A673 (cell line): ENCODE measurements around the gene TRIM50. TPM values are rescaled to one million over a fixed set of nuclear protein-coding genes. Genes with fewer than 3 reads are reported as not detected.
"Not testable (repeated sequence)": the region's sequence is repeated elsewhere in the genome, so short reads cannot be mapped to it uniquely, and the experiment has no call there.

Experiments
- BruUV-seq: library from RNA; stranded (reverse); fragments of 400-500 nt; replicated peaks from 2 replicates; lab custom pipeline; 2021; lab: Mats Ljungman, UMichigan
- CTCF ChIA-PET: fragments of 300-600 bp; sonication (Branson Sonifier 250); formaldehyde crosslinking; loops from one replicate; lab custom pipeline; 2022; ENCODE audit warnings: antibody characterized with exemption; lab: Charles Lee
- POLR2A ChIA-PET: fragments of 300-600 bp; sonication (Branson Sonifier 250); formaldehyde crosslinking; loops from one replicate; lab custom pipeline; 2022; ENCODE audit warnings: antibody characterized with exemption; ENCODE audit not compliant: low non-redundant PET; lab: Charles Lee
- DNase-seq: peaks from one replicate; pipeline ENCODE4 v3.0.0-alpha.2; 2015; ENCODE audit warnings: low spot score
- H3K27ac ChIP-seq: fragments of 200-600 bp; sonication (generic); 2 replicates; pipeline ENCODE4 v1.5.1; 2016; ENCODE audit warnings: mixed run types, low read depth, mild to moderate bottlenecking, mixed read lengths, antibody characterized with exemption, low read length; ENCODE audit not compliant: poor library complexity, severe bottlenecking
- H3K27me3 ChIP-seq: fragments of 200-600 bp; sonication (generic); replicated peaks from 2 replicates; pipeline ENCODE4 v1.6.1; 2017; ENCODE audit warnings: mixed run types, low read depth, mild to moderate bottlenecking, mixed read lengths, antibody characterized with exemption, low read length; ENCODE audit not compliant: insufficient read depth, poor library complexity
- H3K36me3 ChIP-seq: fragments of 200-600 bp; sonication (generic); 2 replicates; pipeline ENCODE4 v1.6.1; 2016; ENCODE audit warnings: mixed run types, mild to moderate bottlenecking, mixed read lengths, antibody characterized with exemption, low read length; ENCODE audit not compliant: insufficient read depth, poor library complexity, severe bottlenecking
- H3K4me1 ChIP-seq: fragments of 200-600 bp; sonication (generic); 2 replicates; pipeline ENCODE4 v1.6.1; 2017; ENCODE audit warnings: mixed run types, mild to moderate bottlenecking, mixed read lengths, antibody characterized with exemption, low read length; ENCODE audit not compliant: insufficient read depth, poor library complexity, severe bottlenecking
- H3K4me3 ChIP-seq: fragments of 200-600 bp; sonication (generic); 2 replicates; pipeline ENCODE4 v1.5.1; 2016; ENCODE audit warnings: low read depth, mixed run types, mild to moderate bottlenecking, mixed read lengths, low read length; ENCODE audit not compliant: poor library complexity, severe bottlenecking
- H3K9me3 ChIP-seq: fragments of 200-600 bp; sonication (generic); 2 replicates; pipeline ENCODE4 v1.6.1; 2016; ENCODE audit warnings: mixed run types, low read depth, mild to moderate bottlenecking, mixed read lengths, antibody characterized with exemption, low read length; ENCODE audit not compliant: poor library complexity, severe bottlenecking
- CTCF ChIP-seq: fragments of 300-800, 200-600 bp; sonication (generic); conservative IDR thresholded peaks from 2 replicates; pipeline ENCODE4 v1.5.1; 2017; ENCODE audit warnings: low read depth, mild to moderate bottlenecking, antibody characterized with exemption, low read length, moderate library complexity, mixed read lengths
- EZH2 ChIP-seq: fragments of 200-600 bp; sonication (generic); IDR thresholded peaks from 2 replicates; pipeline ENCODE4 v1.6.1; 2017; ENCODE audit warnings: borderline replicate concordance, low read depth, mild to moderate bottlenecking, mixed read lengths, antibody characterized with exemption, low read length; ENCODE audit not compliant: poor library complexity, severe bottlenecking
- intact Hi-C: fragments of 100-400 bp; cut with micrococcal nuclease; formaldehyde crosslinking; loops from one replicate; pipeline ENCODE4 v1.10.0; 2022; ENCODE audit not compliant: unreplicated experiment
- total RNA-seq: library from RNA; stranded (reverse); gene quantifications from 2 replicates; pipeline ENCODE4 v1.2.3, GENCODE V29; 2021

Gene TRIM50
- total RNA-seq, 1 experiment from 2014 or later: not detected

- intact Hi-C loops: no loop called here
- Histone ChIP-seq H3K9me3 (no peaks in the 10 kb centered on the region), H3K4me1 (no peaks in the 10 kb centered on the region), H3K4me3 (no peak overlapping the region), H3K36me3 (no peaks in the 10 kb centered on the region), H3K27ac (no peak overlapping the region), H3K27me3 (no peaks in the 10 kb centered on the region)
- TF ChIP-seq CTCF: no peak
- ChIA-PET POLR2A (no interaction called here), CTCF (no interaction called here)
- DNase-seq: no peak
- BruUV-seq: no TSS peak
These were observed 23.8 kb downstream of the TRIM50 start for GRCh38 chr7:73304071-73304470.

GRCh38 chr7:73303546-73303945 is 24.3 kb downstream of the TRIM50 start:
- DNase-seq: no peak
- intact Hi-C loops: no loop called here
- CTCF ChIA-PET: no interaction called here
- Histone ChIP-seq H3K36me3 (no peaks in the 10 kb centered on the region), H3K4me3 (no peak overlapping the region), H3K27me3 (no peaks in the 10 kb centered on the region), H3K9me3 (no peaks in the 10 kb centered on the region), H3K27ac (no peak overlapping the region), H3K4me1 (no peaks in the 10 kb centered on the region)
- TF ChIP-seq EZH2: no peak
- no peak for TF ChIP-seq CTCF
- POLR2A ChIA-PET: no interaction called here
- no TSS peak for BruUV-seq

GRCh38 chr7:73302846-73303245 is 25.0 kb downstream of the TRIM50 start:
- DNase-seq, CTCF ChIA-PET, BruUV-seq: not testable (repeated sequence)

GRCh38 chr7:73301108-73301507 is 26.8 kb downstream of the TRIM50 start:
- H3K36me3 ChIP-seq, BruUV-seq, H3K4me3 ChIP-seq, POLR2A ChIA-PET, H3K4me1 ChIP-seq, DNase-seq, intact Hi-C loops, H3K9me3 ChIP-seq, CTCF ChIA-PET, H3K27me3 ChIP-seq, H3K27ac ChIP-seq: not testable (repeated sequence)

More at GRCh38 chr7:73302846-73303245, 25.0 kb downstream of the TRIM50 start:
- H3K27ac ChIP-seq, H3K27me3 ChIP-seq, POLR2A ChIA-PET, H3K9me3 ChIP-seq, H3K4me3 ChIP-seq, H3K36me3 ChIP-seq, H3K4me1 ChIP-seq, intact Hi-C loops: not testable (repeated sequence)

GRCh38 chr7:73299812-73300211 is 28.1 kb downstream of the TRIM50 start:
- CTCF ChIA-PET, POLR2A ChIA-PET, BruUV-seq: not testable (repeated sequence)

GRCh38 chr7:73297706-73298105 is 30.2 kb downstream of the TRIM50 start:
- POLR2A ChIA-PET, DNase-seq, H3K36me3 ChIP-seq, H3K9me3 ChIP-seq, intact Hi-C loops, CTCF ChIA-PET, H3K27ac ChIP-seq, H3K27me3 ChIP-seq, H3K4me3 ChIP-seq, BruUV-seq, H3K4me1 ChIP-seq: not testable (repeated sequence)

More at GRCh38 chr7:73299812-73300211, 28.1 kb downstream of the TRIM50 start:
- H3K27me3 ChIP-seq, H3K36me3 ChIP-seq, H3K9me3 ChIP-seq, H3K27ac ChIP-seq, DNase-seq, H3K4me3 ChIP-seq, H3K4me1 ChIP-seq, intact Hi-C loops: not testable (repeated sequence)
